Neural progenitor cell (in vitro differentiated cells): Measurements from ENCODE around the gene MAGI2.

ENCODE experiments used
- CTCF ChIP-seq: fragments of 200-600 bp; sonication (generic); IDR thresholded peaks from 2 replicates; pipeline ENCODE4 v1.5.1; 2017; ENCODE audit warnings: antibody characterized with exemption, mild to moderate bottlenecking
- EZH2 ChIP-seq: fragments of 200-600 bp; sonication (generic); IDR thresholded peaks from 2 replicates; pipeline ENCODE4 v1.6.1; 2017; ENCODE audit warnings: antibody characterized with exemption, mild to moderate bottlenecking, moderate library complexity

- no peak for TF ChIP-seq CTCF
- no peak for TF ChIP-seq EZH2
Observed at GRCh38 chr7:79319369-79319768, 134.1 kb downstream of the MAGI2 start.
